ENCODE measurements around the gene EPHA3. TPM values are rescaled to one million over a fixed set of nuclear protein-coding genes. Genes with fewer than 3 reads are reported as not detected.

The EPHA3 gene
- total RNA-seq, 2 experiments from 2014 or later = not detected

DNA sequence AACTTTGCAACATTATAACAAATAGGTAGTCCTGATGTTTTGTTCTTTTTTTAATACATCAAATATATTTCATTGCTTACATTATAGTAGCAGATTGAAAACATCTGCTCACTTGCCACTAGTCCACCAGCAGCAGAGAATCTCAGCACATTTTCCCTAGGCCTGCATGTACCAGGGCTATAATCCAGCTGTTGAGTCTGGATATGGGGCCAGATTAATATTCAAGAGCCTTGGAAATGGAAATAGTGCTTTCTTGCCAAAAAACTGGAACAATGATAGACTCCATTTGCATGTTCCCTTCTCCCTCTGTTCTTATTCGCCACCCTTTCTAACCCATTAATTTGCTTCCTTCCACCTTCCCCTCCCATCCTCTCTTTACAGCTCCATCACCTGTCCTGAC lies 288.0 kb downstream of the EPHA3 start:
- DNase-seq = no peak
- Mint-ChIP-seq H3K4me1 (no peaks in the 10 kb centered on the region), H3K4me3 (no peak overlapping the region), H3K27me3 (no peaks in the 10 kb centered on the region), H3K9me3 (no peaks in the 10 kb centered on the region), H3K27ac (no peak overlapping the region), H3K36me3 (no peaks in the 10 kb centered on the region)
- ATAC-seq (ENCODE audit: low read depth) = no peak
- POLR2A ChIA-PET = no interaction called here

DNA sequence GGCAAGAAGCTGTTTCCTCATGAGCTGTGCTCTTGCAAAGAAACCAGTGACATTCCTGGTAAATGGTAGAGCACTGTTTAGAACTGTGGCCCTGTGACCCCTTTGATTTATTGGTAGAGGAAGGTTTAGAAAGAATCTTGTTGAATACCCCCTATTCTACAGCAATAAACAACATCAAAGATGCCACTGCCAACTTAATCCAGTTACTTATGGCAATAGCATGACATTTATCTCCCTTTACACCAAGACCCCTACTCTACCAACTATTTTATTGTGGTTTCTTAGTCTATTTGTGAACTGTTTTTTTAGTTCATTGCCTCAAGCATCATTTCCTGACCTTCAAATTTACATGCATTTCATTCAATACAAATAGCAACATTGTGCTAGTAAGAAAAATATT lies 288.6 kb downstream of the EPHA3 start:
- ATAC-seq (ENCODE audit: low read depth) = no peak
- Mint-ChIP-seq H3K4me1 (no peaks in the 10 kb centered on the region), H3K27ac (no peak overlapping the region), H3K9me3 (no peaks in the 10 kb centered on the region), H3K36me3 (no peaks in the 10 kb centered on the region), H3K27me3 (no peaks in the 10 kb centered on the region), H3K4me3 (no peak overlapping the region)
- POLR2A ChIA-PET = no interaction called here
- DNase-seq = no peak

DNA sequence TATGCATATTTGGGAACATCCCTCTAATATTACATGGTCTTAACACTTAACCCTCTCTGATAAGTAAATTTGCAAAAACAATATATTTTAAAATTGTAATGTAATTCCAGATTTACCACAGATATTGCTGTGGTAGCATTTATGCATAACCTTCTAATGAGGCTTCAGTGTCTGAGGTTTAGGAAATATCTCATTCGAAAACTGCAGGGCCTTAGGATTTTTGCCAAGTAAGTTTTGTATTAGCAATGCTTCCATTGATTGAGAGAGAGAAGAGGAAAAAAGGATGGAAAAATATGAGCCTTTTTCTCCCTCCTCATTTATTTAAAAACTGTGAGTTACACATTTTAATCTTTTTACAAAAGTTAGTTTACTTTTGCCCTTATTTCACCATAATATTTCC lies 294.6 kb downstream of the EPHA3 start:
- H3K4me1 Mint-ChIP-seq = no peaks in the 10 kb centered on the region
- POLR2A ChIA-PET = no interaction called here
- H3K9me3 Mint-ChIP-seq = peaks cover 2% of the 10 kb centered on the region
- no peaks in the 10 kb centered on the region for H3K27me3 Mint-ChIP-seq
- no peak for DNase-seq
- no peak overlapping the region for H3K4me3 Mint-ChIP-seq
- no peaks in the 10 kb centered on the region for H3K36me3 Mint-ChIP-seq
- ATAC-seq (ENCODE audit: low read depth) = no peak
- no peak overlapping the region for H3K27ac Mint-ChIP-seq

DNA sequence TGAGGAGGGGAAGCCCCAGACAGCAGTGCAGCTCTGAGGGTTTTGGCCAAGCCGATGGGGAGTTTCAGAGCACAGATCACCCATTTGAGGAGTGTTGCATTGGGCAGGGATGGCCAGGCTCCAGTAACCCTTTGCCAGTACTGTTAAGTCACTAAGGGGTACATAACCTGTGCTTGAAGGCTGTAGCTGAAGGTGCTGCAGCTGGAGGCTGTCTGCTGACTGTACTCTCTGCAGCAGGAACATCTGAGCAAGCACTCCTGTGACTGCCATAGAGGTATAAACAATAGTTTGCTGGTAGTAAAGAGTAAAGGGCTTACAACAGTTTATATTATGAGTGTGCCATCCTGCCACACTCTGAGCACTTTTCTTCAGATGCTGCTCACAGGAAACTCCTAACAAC lies 297.8 kb downstream of the EPHA3 start:
- no peak for ATAC-seq (ENCODE audit: low read depth)
- no peak overlapping the region for H3K27ac Mint-ChIP-seq
- no peaks in the 10 kb centered on the region for H3K36me3 Mint-ChIP-seq
- no peak overlapping the region for H3K4me3 Mint-ChIP-seq
- no peak for DNase-seq
- no peaks in the 10 kb centered on the region for H3K27me3 Mint-ChIP-seq
- POLR2A ChIA-PET = no interaction called here
- H3K9me3 Mint-ChIP-seq = peaks cover 4% of the 10 kb centered on the region
- H3K4me1 Mint-ChIP-seq = no peaks in the 10 kb centered on the region

DNA sequence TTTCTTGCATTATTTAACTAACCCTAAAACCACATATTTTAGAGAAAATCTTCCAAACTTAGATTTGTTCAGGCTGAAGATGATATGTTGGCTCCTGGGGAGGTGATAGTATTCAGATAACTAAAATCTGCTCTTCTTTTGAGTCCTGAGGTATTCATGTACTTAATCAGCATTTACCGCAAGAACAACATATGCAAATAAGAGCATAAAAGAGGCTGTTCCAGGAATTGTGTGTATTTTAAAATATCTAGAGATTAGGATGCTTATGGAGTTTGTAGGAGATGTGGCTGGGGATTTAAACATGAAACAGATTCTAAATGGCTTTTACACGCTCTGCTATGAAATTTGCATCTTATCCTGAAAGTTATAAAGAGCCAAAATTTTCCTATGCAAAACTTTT lies 298.2 kb downstream of the EPHA3 start:
- Mint-ChIP-seq H3K4me3 (no peak overlapping the region), H3K27me3 (no peaks in the 10 kb centered on the region), H3K27ac (no peak overlapping the region), H3K36me3 (no peaks in the 10 kb centered on the region), H3K9me3 (peaks cover 4% of the 10 kb centered on the region), H3K4me1 (no peaks in the 10 kb centered on the region)
- POLR2A ChIA-PET = no interaction called here
- DNase-seq (no peak), ATAC-seq (ENCODE audit: low read depth) (no peak)

DNA sequence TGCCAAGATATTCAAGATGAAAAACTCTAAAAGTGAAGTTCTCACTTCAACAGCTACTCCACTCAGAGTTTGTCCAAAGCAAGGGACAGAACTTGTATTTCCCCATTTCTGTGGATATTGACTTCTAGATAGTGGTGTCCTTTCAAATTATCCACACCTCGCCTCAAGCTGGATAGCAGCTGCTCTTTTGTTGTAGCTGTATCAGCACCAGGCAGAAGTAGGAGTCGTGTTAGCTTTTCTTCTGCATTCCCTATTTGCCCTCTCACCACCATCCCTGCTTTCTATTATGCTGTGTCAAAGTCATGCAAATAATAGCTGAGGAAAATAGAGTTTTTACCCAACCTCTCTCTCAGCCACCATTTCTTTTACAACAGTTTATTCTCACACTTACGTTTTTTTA lies 303.8 kb downstream of the EPHA3 start:
- Mint-ChIP-seq H3K4me1 (no peaks in the 10 kb centered on the region), H3K9me3 (peaks cover 2% of the 10 kb centered on the region), H3K4me3 (no peak overlapping the region), H3K27ac (no peak overlapping the region), H3K27me3 (no peaks in the 10 kb centered on the region), H3K36me3 (no peaks in the 10 kb centered on the region)
- no peak for DNase-seq
- ATAC-seq (ENCODE audit: low read depth) = no peak
- POLR2A ChIA-PET = no interaction called here

DNA sequence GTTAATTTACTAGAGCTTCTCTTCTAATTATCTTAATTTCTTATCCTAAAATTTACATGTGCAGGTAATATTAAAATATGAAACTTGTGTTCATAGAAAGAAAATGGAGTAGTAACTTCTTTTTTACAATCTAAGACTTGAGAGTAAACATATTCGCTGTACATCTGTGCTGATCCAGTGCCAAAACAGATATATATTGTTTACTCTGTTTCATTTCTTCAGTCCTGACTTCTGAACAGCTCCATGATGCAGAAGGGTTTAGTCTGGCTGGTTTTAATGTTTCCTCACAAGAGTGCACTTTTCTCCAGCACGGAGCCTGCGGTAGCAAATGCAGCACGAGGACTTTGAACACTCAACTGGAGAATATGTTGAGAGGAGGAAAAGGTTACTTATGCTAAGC lies 306.8 kb downstream of the EPHA3 start:
- POLR2A ChIA-PET = no interaction called here
- Mint-ChIP-seq H3K36me3 (no peaks in the 10 kb centered on the region), H3K4me3 (no peak overlapping the region), H3K4me1 (no peaks in the 10 kb centered on the region), H3K27ac (no peak overlapping the region), H3K9me3 (no peaks in the 10 kb centered on the region), H3K27me3 (no peaks in the 10 kb centered on the region)
- no peak for ATAC-seq (ENCODE audit: low read depth)
- no peak for DNase-seq

DNA sequence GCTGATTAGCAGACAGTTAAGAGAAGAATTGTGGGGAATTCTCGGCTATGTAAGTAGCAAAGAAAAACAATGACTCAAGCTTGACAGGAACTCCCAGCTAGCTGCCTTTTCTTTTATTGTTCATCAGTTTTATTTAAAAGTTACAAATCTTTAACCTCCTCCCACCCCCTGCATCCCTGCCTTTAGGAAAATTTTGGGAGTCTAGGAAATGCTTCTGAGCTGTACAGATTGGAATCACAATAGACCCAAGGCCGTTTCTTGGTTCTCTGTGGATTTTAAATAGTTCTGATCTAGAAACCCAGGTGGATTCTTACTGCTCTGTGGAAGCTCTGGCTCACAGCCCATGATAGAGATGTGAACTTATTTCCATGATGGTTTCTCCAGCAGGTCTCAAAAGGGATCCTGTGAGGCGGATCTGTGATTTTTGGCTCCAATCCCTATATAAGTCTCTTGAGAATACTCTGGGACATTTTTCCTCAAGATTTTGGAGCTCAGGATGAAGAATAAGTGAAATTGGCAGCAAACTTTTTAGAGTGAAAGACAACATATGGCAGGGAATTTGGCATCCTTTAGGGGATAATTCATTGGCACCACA lies 312.3 kb downstream of the EPHA3 start:
- DNase-seq = no peak
- Mint-ChIP-seq H3K4me1 (no peaks in the 10 kb centered on the region), H3K27ac (no peak overlapping the region), H3K27me3 (no peaks in the 10 kb centered on the region), H3K4me3 (no peak overlapping the region), H3K9me3 (peaks cover 2% of the 10 kb centered on the region), H3K36me3 (no peaks in the 10 kb centered on the region)
- ATAC-seq (ENCODE audit: low read depth) = no peak
- POLR2A ChIA-PET = no interaction called here

DNA sequence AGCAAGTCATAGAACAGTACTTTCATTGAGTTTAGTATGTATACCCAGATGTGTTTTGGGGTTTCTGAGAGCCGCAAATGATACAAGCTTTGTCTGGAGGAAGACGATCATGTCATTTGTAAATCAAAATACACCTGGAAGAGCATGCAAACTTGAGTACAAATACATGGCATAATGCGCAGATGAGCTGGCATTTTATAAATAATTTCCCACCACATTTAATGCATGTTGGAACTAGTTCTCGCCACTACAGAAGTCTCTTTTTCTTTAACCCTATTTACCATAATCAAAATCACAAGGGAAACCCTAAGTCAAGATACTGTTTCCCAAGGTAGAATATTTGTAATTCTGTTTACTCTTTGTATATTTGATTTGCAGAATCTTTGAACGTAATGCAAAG lies 318.6 kb downstream of the EPHA3 start:
- Mint-ChIP-seq H3K9me3 (peaks cover 3% of the 10 kb centered on the region), H3K27me3 (no peaks in the 10 kb centered on the region), H3K4me3 (no peak overlapping the region), H3K36me3 (no peaks in the 10 kb centered on the region), H3K27ac (no peak overlapping the region), H3K4me1 (no peaks in the 10 kb centered on the region)
- POLR2A ChIA-PET = no interaction called here
- no peak for DNase-seq
- ATAC-seq (ENCODE audit: low read depth) = no peak

DNA sequence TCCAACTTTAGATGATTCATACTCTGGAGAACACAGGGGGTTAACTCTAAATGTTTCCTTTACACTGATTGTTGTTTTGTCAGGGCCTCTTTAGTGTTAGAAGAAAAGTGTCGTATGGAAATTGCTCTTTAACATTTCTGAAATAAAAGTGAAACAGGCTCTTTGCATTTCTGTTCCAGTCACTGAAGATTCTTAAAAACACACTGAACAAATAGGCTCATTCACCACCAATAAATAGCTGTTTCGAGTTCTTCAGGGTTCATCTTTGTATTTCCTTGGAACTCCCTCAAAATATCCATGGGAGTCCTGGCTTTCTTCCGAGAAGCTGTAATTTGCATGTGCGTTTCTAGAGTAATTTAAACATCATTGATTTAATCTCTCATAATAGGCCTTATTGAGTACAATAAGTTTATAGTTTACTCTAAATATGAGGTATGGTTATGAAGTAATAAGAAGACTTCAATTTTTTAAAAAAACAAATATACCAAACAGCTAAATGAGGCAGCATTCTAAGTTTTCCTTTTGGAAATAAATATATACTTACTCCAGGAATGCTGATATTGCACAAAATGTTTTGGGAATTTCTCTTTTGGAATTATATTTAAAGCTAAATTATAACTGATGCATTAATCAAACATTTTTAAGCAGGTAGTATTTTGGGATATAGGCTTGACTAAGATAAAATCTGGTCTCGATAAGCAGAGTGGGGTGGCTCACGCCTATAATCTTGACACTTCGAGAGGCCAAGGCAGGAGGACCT lies 327.4 kb downstream of the EPHA3 start:
- Mint-ChIP-seq H3K36me3 (no peaks in the 10 kb centered on the region), H3K27ac (no peak overlapping the region), H3K4me1 (no peaks in the 10 kb centered on the region), H3K4me3 (no peak overlapping the region), H3K27me3 (no peaks in the 10 kb centered on the region), H3K9me3 (peaks cover 5% of the 10 kb centered on the region)
- no peak for ATAC-seq (ENCODE audit: low read depth)
- POLR2A ChIA-PET = no interaction called here
- DNase-seq = no peak

DNA sequence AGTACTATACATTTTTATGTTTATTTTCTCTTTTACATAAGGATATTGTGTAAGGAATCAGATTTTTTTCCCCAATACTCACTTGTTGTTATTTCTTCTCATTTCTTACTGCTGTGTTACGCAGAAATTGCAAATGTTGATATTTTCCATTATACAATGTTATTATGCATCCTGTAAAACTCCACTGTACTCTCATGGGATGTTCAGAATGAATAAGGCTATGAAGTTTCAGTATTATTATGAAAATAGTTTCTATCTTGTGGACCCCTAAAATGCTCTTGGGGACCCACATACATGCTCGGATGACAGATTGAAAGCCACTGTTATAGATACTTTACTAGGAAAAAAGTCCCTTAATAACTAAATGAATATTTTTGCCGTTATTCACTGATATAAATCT lies 329.4 kb downstream of the EPHA3 start:
- ATAC-seq (ENCODE audit: low read depth) = no peak
- Mint-ChIP-seq H3K27me3 (no peaks in the 10 kb centered on the region), H3K27ac (no peak overlapping the region), H3K9me3 (peaks cover 5% of the 10 kb centered on the region), H3K4me3 (no peak overlapping the region), H3K4me1 (no peaks in the 10 kb centered on the region), H3K36me3 (no peaks in the 10 kb centered on the region)
- no peak for DNase-seq
- POLR2A ChIA-PET = no interaction called here

DNA sequence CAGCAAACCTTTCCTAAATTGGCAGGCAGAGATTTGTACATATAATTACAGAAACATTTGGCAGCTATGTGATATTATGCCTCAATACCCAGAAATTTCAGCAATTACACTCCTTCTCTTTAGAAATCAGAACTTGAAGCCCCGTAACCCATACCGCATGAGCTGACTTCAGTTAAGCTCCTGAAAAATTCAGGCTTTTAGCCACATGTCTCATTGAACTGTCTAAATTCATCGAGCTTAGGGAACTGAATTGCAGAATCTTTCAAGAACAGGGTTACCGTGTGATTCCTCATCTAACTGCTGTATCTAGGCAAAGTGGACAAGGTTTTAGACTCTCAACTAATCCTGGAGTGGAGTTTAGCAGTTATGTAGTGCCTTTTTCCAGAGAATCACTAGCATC lies 333.0 kb downstream of the EPHA3 start:
- no peaks in the 10 kb centered on the region for H3K27me3 Mint-ChIP-seq
- H3K9me3 Mint-ChIP-seq = peaks cover 5% of the 10 kb centered on the region
- H3K4me1 Mint-ChIP-seq = no peaks in the 10 kb centered on the region
- DNase-seq = no peak
- no peaks in the 10 kb centered on the region for H3K36me3 Mint-ChIP-seq
- H3K4me3 Mint-ChIP-seq = no peak overlapping the region
- POLR2A ChIA-PET = no interaction called here
- no peak overlapping the region for H3K27ac Mint-ChIP-seq
- no peak for ATAC-seq (ENCODE audit: low read depth)

DNA sequence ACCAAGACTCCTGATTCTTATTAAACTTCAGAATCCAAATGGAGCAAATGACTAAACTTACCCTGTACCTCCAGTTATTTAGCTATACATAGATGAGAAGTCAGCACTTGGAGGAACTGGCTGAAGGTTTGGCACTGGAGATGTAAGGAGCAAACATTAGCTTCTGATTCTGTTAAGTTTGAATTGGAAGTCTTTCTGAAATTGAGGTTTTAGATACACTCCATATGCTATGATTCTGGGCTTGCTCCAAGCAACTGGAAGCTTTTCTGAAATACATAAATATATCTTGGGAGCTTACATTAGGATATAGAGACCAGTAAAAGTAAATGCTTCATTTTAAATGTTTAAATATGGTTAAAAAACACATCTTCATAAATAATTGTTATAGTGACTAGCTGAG lies 333.7 kb downstream of the EPHA3 start:
- DNase-seq (no peak), ATAC-seq (ENCODE audit: low read depth) (no peak)
- Mint-ChIP-seq H3K4me1 (no peaks in the 10 kb centered on the region), H3K9me3 (peaks cover 5% of the 10 kb centered on the region), H3K27me3 (no peaks in the 10 kb centered on the region), H3K27ac (no peak overlapping the region), H3K36me3 (no peaks in the 10 kb centered on the region), H3K4me3 (no peak overlapping the region)
- POLR2A ChIA-PET = no interaction called here

DNA sequence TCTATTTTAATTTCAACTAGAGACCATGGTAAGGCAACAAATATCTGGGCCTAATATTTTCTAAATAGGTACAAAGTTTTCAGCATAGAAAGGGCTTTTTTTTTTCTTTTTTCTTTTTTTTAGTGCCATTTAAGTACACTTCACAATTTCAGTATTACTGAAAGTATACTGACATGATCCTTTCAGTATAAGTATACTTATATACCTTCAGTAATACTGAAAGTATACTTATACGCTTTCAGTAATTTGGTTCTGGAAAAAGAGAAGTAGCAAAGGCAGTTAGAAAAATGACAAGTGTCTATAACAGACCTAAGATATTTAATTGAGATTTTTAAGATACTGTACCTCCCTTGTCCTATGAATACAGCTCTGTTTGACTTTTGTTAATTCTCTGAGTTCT lies 339.2 kb downstream of the EPHA3 start:
- no peaks in the 10 kb centered on the region for H3K4me1 Mint-ChIP-seq

More for the DNA sequence above, 339.2 kb downstream of the EPHA3 start:
- DNase-seq (no peak), ATAC-seq (ENCODE audit: low read depth) (no peak)
- Mint-ChIP-seq H3K27me3 (no peaks in the 10 kb centered on the region), H3K4me3 (no peak overlapping the region), H3K27ac (no peak overlapping the region), H3K9me3 (no peaks in the 10 kb centered on the region), H3K36me3 (no peaks in the 10 kb centered on the region)
- POLR2A ChIA-PET = no interaction called here
